ENCODE results near the gene ARID3B. TPM values are rescaled to one million over a fixed set of nuclear protein-coding genes. Genes with fewer than 3 reads are reported as not detected.
"Not testable (repeated sequence)": the region's sequence is repeated elsewhere in the genome, so short reads cannot be mapped to it uniquely, and the experiment has no call there.

Gene ARID3B
- total RNA-seq, 2 experiments from 2014 or later: 23.4 to 23.5 TPM

- H3K4me1 Mint-ChIP-seq: peaks cover 3% of the 10 kb centered on the region
- no peak overlapping the region for H3K27ac Mint-ChIP-seq
- peaks cover 26% of the 10 kb centered on the region for H3K36me3 Mint-ChIP-seq
- no peaks in the 10 kb centered on the region for H3K27me3 Mint-ChIP-seq
- no peak for DNase-seq
- H3K9me3 Mint-ChIP-seq: no peaks in the 10 kb centered on the region
- H3K4me3 Mint-ChIP-seq: no peak overlapping the region
Observed at GRCh38 chr15:74573987-74574386, 33.0 kb downstream of the ARID3B start.

GRCh38 chr15:74578496-74578994 is 37.5 kb downstream of the ARID3B start:
- H3K4me1 Mint-ChIP-seq: peaks cover 3% of the 10 kb centered on the region
- no peaks in the 10 kb centered on the region for H3K9me3 Mint-ChIP-seq
- H3K36me3 Mint-ChIP-seq: peaks cover 22% of the 10 kb centered on the region
- H3K27ac Mint-ChIP-seq: no peak overlapping the region
- no peaks in the 10 kb centered on the region for H3K27me3 Mint-ChIP-seq
- no peak overlapping the region for H3K4me3 Mint-ChIP-seq
- DNase-seq: no peak

DNA sequence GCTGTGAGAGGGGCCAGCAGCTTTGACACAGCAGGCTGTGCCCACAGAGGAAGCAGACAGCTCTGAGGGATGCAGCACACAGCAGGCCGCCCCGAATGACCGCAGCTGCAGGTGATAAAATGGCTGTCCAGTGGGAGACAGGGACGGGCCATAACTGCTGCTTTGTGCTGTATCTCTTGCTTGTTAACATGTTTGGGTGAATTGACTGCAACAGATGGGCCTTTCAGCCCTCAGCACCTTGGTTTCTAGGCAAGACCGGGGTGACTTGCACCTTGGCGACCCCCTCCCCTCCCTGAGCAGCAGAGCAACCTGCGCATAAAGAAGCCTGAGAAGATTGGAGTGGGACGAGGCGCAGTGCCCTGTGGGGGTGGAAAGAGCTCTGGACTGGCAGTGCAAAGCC is 38.0 kb downstream of the ARID3B start:
- no peaks in the 10 kb centered on the region for H3K9me3 Mint-ChIP-seq
- no peak overlapping the region for H3K4me3 Mint-ChIP-seq
- no peaks in the 10 kb centered on the region for H3K27me3 Mint-ChIP-seq
- no peaks in the 10 kb centered on the region for H3K4me1 Mint-ChIP-seq
- no peak overlapping the region for H3K27ac Mint-ChIP-seq
- H3K36me3 Mint-ChIP-seq: peaks cover 18% of the 10 kb centered on the region
- DNase-seq: no peak

DNA sequence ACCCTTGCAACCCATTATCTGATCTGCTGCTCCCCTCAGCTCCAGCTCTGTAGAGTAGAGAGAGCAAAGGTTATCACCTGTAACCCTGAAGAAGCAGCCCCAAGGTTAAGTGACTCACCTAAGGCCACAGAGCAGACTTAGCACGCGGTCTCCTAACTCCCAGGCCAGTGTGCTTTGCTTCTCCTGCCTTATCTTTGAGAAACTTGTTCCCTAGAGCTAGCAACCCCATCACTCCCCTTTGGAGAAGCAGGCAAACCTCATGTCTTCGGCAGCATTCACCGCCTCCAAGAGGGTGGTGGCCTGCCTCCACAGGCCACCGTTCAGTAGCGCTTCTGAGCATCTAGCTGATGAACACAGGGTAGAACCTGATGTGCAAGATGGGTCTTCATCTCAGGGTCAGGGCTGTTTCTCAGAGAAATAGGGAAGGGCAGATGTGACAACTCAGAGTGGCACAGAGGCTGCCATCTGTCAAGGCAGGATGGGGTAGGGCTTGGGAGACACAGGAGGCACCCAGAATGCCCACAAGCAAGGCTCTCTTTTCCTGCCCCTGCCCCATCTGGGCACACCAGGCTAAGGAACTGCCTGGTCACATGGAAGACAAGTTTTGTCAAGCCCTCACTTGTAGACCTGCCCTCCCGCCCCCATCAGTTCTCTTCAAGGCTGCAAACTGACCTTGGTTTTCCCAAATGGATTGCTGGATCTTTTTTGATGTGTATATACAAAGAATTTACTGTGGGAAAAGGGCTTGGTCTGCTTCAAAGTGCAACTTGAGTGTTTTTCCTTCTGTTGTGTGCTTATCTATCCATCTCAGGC is 39.7 kb downstream of the ARID3B start:
- no peak for DNase-seq
- Mint-ChIP-seq H3K9me3 (no peaks in the 10 kb centered on the region), H3K4me1 (no peaks in the 10 kb centered on the region), H3K36me3 (peaks cover 9% of the 10 kb centered on the region), H3K27ac (no peak overlapping the region), H3K27me3 (no peaks in the 10 kb centered on the region), H3K4me3 (no peak overlapping the region)

- Mint-ChIP-seq H3K4me3 (no peak overlapping the region), H3K9me3 (no peaks in the 10 kb centered on the region), H3K36me3 (no peaks in the 10 kb centered on the region), H3K27me3 (no peaks in the 10 kb centered on the region), H3K4me1 (no peaks in the 10 kb centered on the region), H3K27ac (no peak overlapping the region)
- DNase-seq: no peak
Observed at GRCh38 chr15:74584204-74584603, 43.2 kb downstream of the ARID3B start.

GRCh38 chr15:74584779-74585178 is 43.8 kb downstream of the ARID3B start:
- no peaks in the 10 kb centered on the region for H3K4me1 Mint-ChIP-seq
- no peak overlapping the region for H3K27ac Mint-ChIP-seq
- DNase-seq: no peak
- H3K4me3 Mint-ChIP-seq: no peak overlapping the region
- no peaks in the 10 kb centered on the region for H3K36me3 Mint-ChIP-seq
- H3K27me3 Mint-ChIP-seq: no peaks in the 10 kb centered on the region
- H3K9me3 Mint-ChIP-seq: no peaks in the 10 kb centered on the region

GRCh38 chr15:74585191-74585590 is 44.2 kb downstream of the ARID3B start:
- H3K27ac Mint-ChIP-seq: no peak overlapping the region
- H3K4me3 Mint-ChIP-seq: no peak overlapping the region
- H3K27me3 Mint-ChIP-seq: no peaks in the 10 kb centered on the region
- DNase-seq: no peak
- H3K4me1 Mint-ChIP-seq: no peaks in the 10 kb centered on the region
- H3K36me3 Mint-ChIP-seq: no peaks in the 10 kb centered on the region
- no peaks in the 10 kb centered on the region for H3K9me3 Mint-ChIP-seq

DNA sequence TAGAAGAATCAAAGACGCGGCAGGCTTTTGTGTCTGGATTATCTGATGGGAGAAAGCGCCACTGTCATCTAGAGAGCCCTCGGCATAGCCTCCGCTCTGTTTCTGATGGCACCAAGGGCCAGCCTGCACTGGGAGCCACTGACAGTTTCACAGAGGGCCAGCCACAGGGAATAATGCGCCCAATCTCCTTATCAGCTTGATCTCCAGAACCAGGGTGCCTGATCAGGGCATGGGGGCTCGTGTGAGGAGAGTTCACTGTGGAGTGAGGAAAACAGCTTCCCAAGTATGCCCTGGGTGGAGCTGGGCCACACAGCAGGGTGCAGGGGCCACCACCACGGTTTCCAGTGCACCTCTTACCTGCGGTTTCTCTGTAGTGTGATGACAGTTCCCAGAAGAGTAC is 44.8 kb downstream of the ARID3B start:
- no peak overlapping the region for H3K27ac Mint-ChIP-seq
- no peaks in the 10 kb centered on the region for H3K36me3 Mint-ChIP-seq
- H3K27me3 Mint-ChIP-seq: no peaks in the 10 kb centered on the region
- no peaks in the 10 kb centered on the region for H3K4me1 Mint-ChIP-seq
- DNase-seq: no peak
- no peak overlapping the region for H3K4me3 Mint-ChIP-seq
- H3K9me3 Mint-ChIP-seq: no peaks in the 10 kb centered on the region

- Mint-ChIP-seq H3K4me3 (no peak overlapping the region), H3K4me1 (no peaks in the 10 kb centered on the region), H3K27me3 (no peaks in the 10 kb centered on the region), H3K27ac (no peak overlapping the region), H3K9me3 (no peaks in the 10 kb centered on the region), H3K36me3 (peaks cover 4% of the 10 kb centered on the region)
- no peak for DNase-seq
Observed at GRCh38 chr15:74589826-74590225, 48.8 kb downstream of the ARID3B start.

GRCh38 chr15:74592222-74592621 is 51.2 kb downstream of the ARID3B start:
- H3K27ac Mint-ChIP-seq: peak overlapping the region; percentile 29
- DNase-seq: no peak
- peaks cover 4% of the 10 kb centered on the region for H3K36me3 Mint-ChIP-seq
- H3K27me3 Mint-ChIP-seq: no peaks in the 10 kb centered on the region
- no peaks in the 10 kb centered on the region for H3K9me3 Mint-ChIP-seq
- no peaks in the 10 kb centered on the region for H3K4me1 Mint-ChIP-seq
- no peak overlapping the region for H3K4me3 Mint-ChIP-seq

GRCh38 chr15:74593122-74593521 is 52.1 kb downstream of the ARID3B start:
- H3K9me3 Mint-ChIP-seq: no peaks in the 10 kb centered on the region
- peaks cover 7% of the 10 kb centered on the region for H3K36me3 Mint-ChIP-seq
- peaks cover 4% of the 10 kb centered on the region for H3K4me1 Mint-ChIP-seq
- no peak for DNase-seq
- H3K27me3 Mint-ChIP-seq: no peaks in the 10 kb centered on the region
- H3K4me3 Mint-ChIP-seq: no peak overlapping the region
- H3K27ac Mint-ChIP-seq: no peak overlapping the region

DNA sequence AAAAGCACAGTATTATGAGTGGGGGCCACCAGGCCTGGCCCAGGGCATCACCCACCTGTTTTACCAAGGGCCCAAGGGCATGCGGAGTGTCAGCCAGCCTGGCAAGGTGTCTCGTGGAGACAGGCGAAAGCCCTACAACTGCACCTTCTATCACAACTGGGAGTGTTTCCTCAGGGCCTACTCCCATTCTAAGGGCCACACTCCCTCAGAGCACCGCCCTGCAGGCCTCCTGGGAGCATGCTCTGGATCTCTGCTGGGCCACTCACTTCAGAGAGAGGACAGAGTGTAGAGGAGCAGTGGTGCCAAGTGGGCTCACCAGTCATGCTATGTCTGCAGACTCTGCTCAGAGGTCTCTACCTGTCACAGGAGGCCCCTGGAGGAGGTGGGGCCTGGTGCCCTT is 53.4 kb downstream of the ARID3B start:
- peaks cover 15% of the 10 kb centered on the region for H3K36me3 Mint-ChIP-seq
- H3K9me3 Mint-ChIP-seq: no peaks in the 10 kb centered on the region
- no peak for DNase-seq
- no peaks in the 10 kb centered on the region for H3K27me3 Mint-ChIP-seq
- peak overlapping the region; percentile 25 for H3K27ac Mint-ChIP-seq
- peaks cover 15% of the 10 kb centered on the region for H3K4me1 Mint-ChIP-seq
- H3K4me3 Mint-ChIP-seq: no peak overlapping the region

DNA sequence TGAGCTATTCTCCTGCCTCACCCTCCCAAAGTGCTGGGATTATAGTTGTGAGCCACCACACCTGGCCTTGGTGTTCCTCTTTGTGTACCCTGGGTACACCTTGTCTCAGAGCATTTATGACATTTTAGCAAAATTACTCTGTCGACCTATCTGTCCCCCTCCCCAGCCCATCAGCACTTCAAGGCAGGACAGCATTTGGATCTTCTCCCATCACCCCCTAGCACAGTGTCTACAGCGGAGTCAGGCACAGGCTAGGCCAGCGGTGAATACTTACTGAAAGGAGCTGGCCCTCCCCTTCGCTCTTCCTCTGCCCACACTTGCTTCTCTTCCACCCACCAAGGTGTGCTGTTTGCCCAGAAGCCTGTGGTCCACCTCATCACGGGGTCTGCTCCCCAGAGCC is 54.3 kb downstream of the ARID3B start:
- Mint-ChIP-seq H3K27ac (peak overlapping the region; percentile 20), H3K27me3 (no peaks in the 10 kb centered on the region), H3K36me3 (peaks cover 15% of the 10 kb centered on the region), H3K4me3 (no peak overlapping the region), H3K9me3 (no peaks in the 10 kb centered on the region), H3K4me1 (peaks cover 18% of the 10 kb centered on the region)
- DNase-seq: no peak

DNA sequence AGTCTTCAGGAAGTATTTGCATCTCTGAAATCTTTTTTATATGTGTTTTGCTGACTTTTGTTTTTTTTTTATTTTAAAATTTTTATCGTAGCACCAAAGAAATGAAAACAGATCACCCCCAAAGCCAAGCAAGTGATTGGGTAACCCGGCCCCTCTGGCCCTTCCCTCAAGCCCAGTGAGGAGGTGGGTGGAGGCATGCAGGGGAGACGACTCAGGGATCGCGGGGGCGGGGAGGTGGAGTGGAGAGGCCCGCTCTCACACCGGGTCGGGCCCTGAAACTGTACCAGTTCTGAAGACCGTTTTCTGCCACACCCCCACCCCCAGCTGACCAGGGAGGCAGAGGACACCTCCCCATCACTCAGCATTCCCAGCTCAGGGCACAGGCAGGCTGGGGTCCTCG is 55.7 kb downstream of the ARID3B start:
- H3K27ac Mint-ChIP-seq, H3K4me3 Mint-ChIP-seq, DNase-seq, H3K9me3 Mint-ChIP-seq, H3K27me3 Mint-ChIP-seq: not testable (repeated sequence)
- Mint-ChIP-seq H3K4me1 (peaks cover 18% of the 10 kb centered on the region), H3K36me3 (peaks cover 15% of the 10 kb centered on the region)

GRCh38 chr15:74597146-74597705 is 56.2 kb downstream of the ARID3B start:
- peaks cover 18% of the 10 kb centered on the region for H3K4me1 Mint-ChIP-seq
- DNase-seq, H3K27ac Mint-ChIP-seq, H3K4me3 Mint-ChIP-seq, H3K9me3 Mint-ChIP-seq, H3K27me3 Mint-ChIP-seq: not testable (repeated sequence)
- H3K36me3 Mint-ChIP-seq: peaks cover 15% of the 10 kb centered on the region
